Naive B cell (primary cell): ENCODE measurements around the gene AGAP1. TPM values are rescaled to one million over a fixed set of nuclear protein-coding genes. Genes with fewer than 3 reads are reported as not detected.

Source experiments
- ATAC-seq, 2 donors: fragments of 150-1000 bp; cut with Tn5 transposase; 2 replicates each; pipeline ENCODE4 v1.10.0; 2021; ENCODE audit warnings: low read depth in 2 of 2, mild to moderate bottlenecking in 2 of 2, moderate library complexity in 2 of 2
- DNase-seq: peaks from one replicate; pipeline ENCODE4 v3.0.0; 2022
- H3K27ac Mint-ChIP-seq, 6 donors: one replicate each; pipeline ENCODE4 v1.8.0; 2020 to 2022; ENCODE audit warnings: mild to moderate bottlenecking in 6 of 6, mixed read lengths in 6 of 6, moderate library complexity in 5 of 6, inconsistent platforms in 2 of 6
- H3K27me3 Mint-ChIP-seq, 3 donors: one replicate each; pipeline ENCODE4 v1.8.0; 2021 to 2022; ENCODE audit warnings: mixed read lengths in 3 of 3, mild to moderate bottlenecking in 1 of 3
- H3K36me3 Mint-ChIP-seq, 2 donors: one replicate each; pipeline ENCODE4 v1.8.0; 2020 to 2022; ENCODE audit warnings: mixed read lengths in 2 of 2, inconsistent platforms in 1 of 2, mild to moderate bottlenecking in 1 of 2
- H3K4me1 Mint-ChIP-seq, 3 donors: one replicate each; pipeline ENCODE4 v1.8.0; 2020 to 2022; ENCODE audit warnings: mixed read lengths in 3 of 3, inconsistent platforms in 1 of 3, mild to moderate bottlenecking in 1 of 3, moderate library complexity in 1 of 3
- H3K4me3 Mint-ChIP-seq, 8 donors: one replicate each; pipeline ENCODE4 v1.8.0; 2020 to 2022; ENCODE audit warnings: mild to moderate bottlenecking in 8 of 8, mixed read lengths in 8 of 8, moderate library complexity in 8 of 8, inconsistent platforms in 2 of 8
- H3K9me3 Mint-ChIP-seq, 7 donors: one replicate each; pipeline ENCODE4 v1.8.0; 2020 to 2022; ENCODE audit warnings: mixed read lengths in 7 of 7, mild to moderate bottlenecking in 5 of 7, inconsistent platforms in 2 of 7, moderate library complexity in 1 of 7
- polyA plus RNA-seq, 6 donors: library from polyadenylated mRNA; unstranded; fragments of 300-500 nt; fragmentation: Illumina TruSeq; gene quantifications; one replicate each; pipeline ENCODE4 v1.2.3, GENCODE V29; 2021; ENCODE audit warnings: low read depth in 6 of 6

The AGAP1 gene
- polyA plus RNA-seq, 6 donors from 2014 or later, result not detected

- DNase-seq (no peak), ATAC-seq (no peak)
- Mint-ChIP-seq H3K9me3 (peaks cover 0 to 4% (median 0%) of the 10 kb centered on the region in 7 donors), H3K4me1 (no peaks in the 10 kb centered on the region), H3K4me3 (no peak overlapping the region), H3K36me3 (no peaks in the 10 kb centered on the region), H3K27me3 (peaks cover 0 to 9% (median 5%) of the 10 kb centered on the region in 3 donors), H3K27ac (no peak overlapping the region)
These were observed 430.2 kb downstream of the AGAP1 start for GRCh38 chr2:235923859-235924674.

DNA sequence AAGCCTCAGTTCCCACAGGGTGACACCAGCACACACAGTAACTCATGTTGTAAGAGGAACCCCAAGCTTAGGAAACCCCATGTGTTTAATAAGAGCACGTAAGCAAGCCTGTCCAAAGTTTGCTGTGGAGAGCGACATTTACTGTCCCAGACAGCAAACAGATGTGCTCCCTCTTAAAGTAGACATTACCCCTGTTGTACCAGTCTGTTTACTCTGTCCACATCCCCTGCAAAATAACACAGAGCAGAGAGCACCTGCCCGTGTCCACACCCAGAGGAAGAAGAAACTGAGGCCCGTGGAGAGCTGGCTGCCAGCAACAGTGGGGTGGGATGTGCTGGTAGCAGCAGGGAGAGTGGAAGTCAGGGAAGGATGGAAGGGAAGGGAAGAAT, 430.8 kb downstream of the AGAP1 start:
- Mint-ChIP-seq H3K36me3 (no peaks in the 10 kb centered on the region), H3K27me3 (peaks cover 0 to 9% (median 5%) of the 10 kb centered on the region in 3 donors), H3K4me1 (no peaks in the 10 kb centered on the region), H3K4me3 (no peak overlapping the region), H3K9me3 (peaks cover 0 to 2% (median 0%) of the 10 kb centered on the region in 7 donors), H3K27ac (no peak overlapping the region)
- ATAC-seq (no peak), DNase-seq (no peak)

GRCh38 chr2:235925250-235925919, 431.5 kb downstream of the AGAP1 start:
- no peak for DNase-seq
- H3K27ac Mint-ChIP-seq, result no peak overlapping the region
- ATAC-seq, result no peak
- no peak overlapping the region for H3K4me3 Mint-ChIP-seq
- no peaks in the 10 kb centered on the region for H3K36me3 Mint-ChIP-seq
- no peaks in the 10 kb centered on the region for H3K4me1 Mint-ChIP-seq
- H3K27me3 Mint-ChIP-seq, result peaks cover 0 to 9% (median 5%) of the 10 kb centered on the region in 3 donors
- H3K9me3 Mint-ChIP-seq, result peaks cover 0 to 2% (median 0%) of the 10 kb centered on the region in 7 donors

DNA sequence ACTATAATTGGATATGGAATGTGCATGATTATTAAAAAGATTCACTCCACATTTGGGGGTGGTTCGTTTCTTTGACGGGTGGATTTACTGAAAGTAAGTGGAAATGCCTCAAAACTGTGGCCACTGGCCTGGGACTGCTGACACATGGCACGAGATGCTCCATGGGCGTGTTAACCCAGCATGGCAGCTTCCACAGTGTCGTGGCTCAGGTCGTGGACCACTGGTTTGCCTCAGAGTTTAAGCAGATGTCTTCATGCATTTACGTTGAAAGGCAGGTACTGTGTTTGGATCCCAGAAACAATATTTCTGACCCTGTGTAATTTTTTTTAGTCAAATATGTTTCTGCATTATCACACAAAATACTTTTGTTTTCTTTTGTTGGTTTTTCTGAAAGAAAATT, 432.4 kb downstream of the AGAP1 start:
- Mint-ChIP-seq H3K36me3 (no peaks in the 10 kb centered on the region), H3K4me1 (no peaks in the 10 kb centered on the region), H3K9me3 (peaks cover 0 to 2% (median 0%) of the 10 kb centered on the region in 7 donors), H3K27me3 (peaks cover 0 to 9% (median 5%) of the 10 kb centered on the region in 3 donors), H3K4me3 (no peak overlapping the region), H3K27ac (no peak overlapping the region)
- DNase-seq, result no peak
- no peak for ATAC-seq

GRCh38 chr2:235928751-235929370, 435.0 kb downstream of the AGAP1 start:
- H3K9me3 Mint-ChIP-seq, result peaks cover 0 to 2% (median 0%) of the 10 kb centered on the region in 7 donors
- peaks cover 0 to 16% (median 0%) of the 10 kb centered on the region in 3 donors for H3K27me3 Mint-ChIP-seq
- H3K36me3 Mint-ChIP-seq, result no peaks in the 10 kb centered on the region
- no peak for ATAC-seq
- no peaks in the 10 kb centered on the region for H3K4me1 Mint-ChIP-seq
- H3K4me3 Mint-ChIP-seq, result no peak overlapping the region
- peak overlapping the region in 1 of 6 donors; percentile 4 for H3K27ac Mint-ChIP-seq
- no peak for DNase-seq

DNA sequence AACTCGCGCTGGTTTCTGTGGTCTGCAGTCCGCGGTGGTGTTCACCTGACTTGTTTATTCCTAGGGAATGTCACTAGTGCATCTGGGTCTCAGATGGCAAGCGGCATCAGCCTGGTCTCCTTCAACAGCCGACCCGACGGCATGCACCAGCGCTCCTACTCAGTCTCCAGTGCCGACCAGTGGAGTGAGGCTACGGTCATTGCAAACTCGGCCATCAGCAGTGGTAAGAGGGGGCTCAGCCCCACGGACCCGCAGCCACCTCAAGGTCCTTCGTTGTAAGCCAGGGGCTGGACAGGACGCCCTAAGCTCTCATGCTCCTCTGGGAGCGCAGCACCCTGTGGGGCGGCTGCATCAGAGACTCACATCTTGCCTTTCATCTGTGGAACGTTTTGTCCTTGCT, 436.9 kb downstream of the AGAP1 start:
- H3K9me3 Mint-ChIP-seq, result no peaks in the 10 kb centered on the region
- DNase-seq (no peak), ATAC-seq (no peak)
- no peak overlapping the region for H3K27ac Mint-ChIP-seq
- no peaks in the 10 kb centered on the region for H3K36me3 Mint-ChIP-seq
- H3K4me1 Mint-ChIP-seq, result no peaks in the 10 kb centered on the region
- H3K4me3 Mint-ChIP-seq, result no peak overlapping the region
- peaks cover 0 to 7% (median 0%) of the 10 kb centered on the region in 3 donors for H3K27me3 Mint-ChIP-seq

GRCh38 chr2:235931676-235932075, 437.8 kb downstream of the AGAP1 start:
- peaks cover 3 to 9% (median 7%) of the 10 kb centered on the region in 7 donors for H3K9me3 Mint-ChIP-seq
- no peak for DNase-seq
- H3K4me3 Mint-ChIP-seq, result no peak overlapping the region
- no peaks in the 10 kb centered on the region for H3K36me3 Mint-ChIP-seq
- ATAC-seq, result no peak
- peaks cover 0 to 7% (median 0%) of the 10 kb centered on the region in 3 donors for H3K27me3 Mint-ChIP-seq
- H3K4me1 Mint-ChIP-seq, result no peaks in the 10 kb centered on the region
- H3K27ac Mint-ChIP-seq, result no peak overlapping the region

DNA sequence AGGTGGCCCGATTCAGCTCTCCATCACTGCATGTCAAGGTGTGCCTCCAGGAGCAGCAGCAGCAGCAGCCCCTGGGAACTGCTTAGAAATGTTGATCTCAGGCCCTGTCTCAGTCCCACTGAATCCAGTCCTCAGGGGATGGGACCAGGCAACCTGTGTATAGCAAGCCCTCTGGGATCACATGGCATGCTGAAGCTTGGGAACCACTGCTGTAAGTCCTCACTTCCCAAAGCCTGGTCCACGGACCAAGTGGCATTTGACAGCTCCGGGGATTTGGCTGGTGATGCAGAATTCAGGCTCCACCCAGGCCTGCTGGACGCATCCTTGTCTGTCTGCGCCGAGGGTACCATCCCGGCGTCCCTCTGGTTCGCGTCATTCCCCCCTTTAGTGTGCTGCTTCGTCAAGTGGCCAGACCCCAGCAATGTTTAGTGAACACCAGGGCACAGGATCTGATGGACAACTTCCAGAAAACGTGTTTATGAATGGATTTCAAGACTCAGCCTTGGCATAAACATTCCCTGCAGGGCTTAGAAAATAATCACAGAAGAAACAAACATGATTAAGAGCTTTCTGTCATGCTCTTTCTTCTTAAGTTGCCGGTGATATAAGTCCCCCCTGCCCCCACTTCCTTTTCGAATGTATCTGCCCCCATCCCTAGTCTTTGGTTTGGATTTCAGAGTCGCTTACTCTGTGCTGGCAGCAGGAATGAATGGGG, 440.4 kb downstream of the AGAP1 start:
- Mint-ChIP-seq H3K4me3 (no peak overlapping the region), H3K9me3 (peaks cover 3 to 12% (median 8%) of the 10 kb centered on the region in 7 donors), H3K27me3 (peaks cover 0 to 7% (median 0%) of the 10 kb centered on the region in 3 donors)

DNA sequence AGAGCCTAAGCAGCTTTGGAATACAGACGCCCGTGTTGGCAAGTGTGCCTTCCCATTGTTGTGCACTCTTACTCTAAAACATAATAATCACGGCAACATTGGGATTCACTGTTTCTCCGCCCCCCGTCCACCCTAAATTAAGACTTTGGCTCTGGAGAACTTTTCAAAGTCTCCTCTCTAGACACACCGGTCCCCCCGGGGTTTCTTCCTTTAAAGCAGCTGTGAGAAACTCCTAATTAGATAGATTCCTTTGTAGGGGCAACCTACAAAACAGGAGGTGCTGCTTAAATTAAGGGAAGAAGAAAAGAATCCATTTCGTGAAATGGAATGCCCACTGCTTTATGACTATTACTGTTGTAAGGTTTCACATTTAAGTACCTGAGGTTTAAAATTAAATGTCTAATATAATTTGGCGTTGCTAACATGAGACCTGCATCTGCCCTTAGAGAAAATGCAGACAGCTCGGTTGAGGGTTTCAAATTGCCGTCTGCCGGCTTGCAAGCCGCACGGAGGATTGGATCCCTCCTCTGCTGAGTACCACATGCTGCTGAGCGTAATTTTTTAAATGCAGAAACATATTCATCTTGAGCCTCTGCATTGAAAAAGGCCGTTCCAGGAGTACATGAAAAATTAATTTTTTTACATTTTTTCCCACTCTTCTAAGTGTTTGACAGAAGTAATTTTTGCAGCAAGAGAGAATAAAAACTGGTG, 441.1 kb downstream of the AGAP1 start:
- ATAC-seq (no peak), DNase-seq (no peak)
- Mint-ChIP-seq H3K4me3 (no peak overlapping the region), H3K4me1 (no peaks in the 10 kb centered on the region), H3K27me3 (peaks cover 0 to 11% (median 0%) of the 10 kb centered on the region in 3 donors), H3K36me3 (no peaks in the 10 kb centered on the region), H3K9me3 (peaks cover 3 to 18% (median 8%) of the 10 kb centered on the region in 7 donors), H3K27ac (no peak overlapping the region)

More for the DNA sequence above, 440.4 kb downstream of the AGAP1 start:
- DNase-seq (no peak), ATAC-seq (no peak)
- Mint-ChIP-seq H3K27ac (no peak overlapping the region), H3K36me3 (no peaks in the 10 kb centered on the region), H3K4me1 (no peaks in the 10 kb centered on the region)

DNA sequence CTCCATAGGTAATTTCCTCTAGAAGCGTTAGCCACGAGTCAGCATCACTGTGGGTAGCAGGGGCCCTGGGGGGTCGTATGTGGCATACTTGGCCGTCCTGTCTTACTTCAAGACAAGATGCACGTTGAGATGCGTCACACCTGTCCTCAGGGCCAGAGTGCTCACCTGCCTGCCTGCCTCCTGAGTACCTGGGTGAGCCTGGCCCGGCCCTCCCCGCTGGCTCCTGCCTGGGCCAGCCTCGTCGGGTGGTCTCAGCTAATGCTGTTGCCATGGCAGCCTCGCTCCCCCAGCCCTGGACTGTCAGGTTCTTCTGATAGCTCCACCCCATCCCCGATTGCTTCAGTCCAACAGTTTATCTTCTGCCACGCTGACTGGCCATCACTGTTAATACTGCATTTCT, 441.9 kb downstream of the AGAP1 start:
- Mint-ChIP-seq H3K9me3 (peaks cover 3 to 20% (median 8%) of the 10 kb centered on the region in 7 donors), H3K4me1 (no peaks in the 10 kb centered on the region), H3K36me3 (no peaks in the 10 kb centered on the region), H3K27ac (no peak overlapping the region), H3K4me3 (no peak overlapping the region), H3K27me3 (peaks cover 0 to 19% (median 0%) of the 10 kb centered on the region in 3 donors)
- DNase-seq (no peak), ATAC-seq (no peak)

GRCh38 chr2:235936493-235936892, 442.6 kb downstream of the AGAP1 start:
- no peaks in the 10 kb centered on the region for H3K4me1 Mint-ChIP-seq

DNA sequence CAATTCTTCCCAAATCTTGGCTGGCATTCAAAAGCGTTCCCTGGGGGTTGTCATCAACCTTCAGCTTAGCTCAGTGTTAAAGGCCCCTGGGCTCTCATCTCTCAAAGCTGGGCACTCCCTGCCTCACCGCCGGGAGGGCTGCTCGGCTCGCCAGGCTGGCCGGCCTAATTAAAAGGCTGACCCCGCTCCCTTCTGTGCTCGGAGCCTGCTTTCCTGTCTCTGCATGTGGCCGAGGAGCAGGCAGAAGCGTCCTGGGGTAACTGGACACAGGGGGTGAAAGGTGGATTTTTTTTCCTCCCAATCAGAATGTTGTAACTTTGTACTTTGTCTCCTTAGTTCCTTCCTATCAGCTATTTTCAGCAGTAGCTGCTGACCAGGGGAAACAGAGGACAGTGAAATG, 443.2 kb downstream of the AGAP1 start:
- DNase-seq (no peak), ATAC-seq (no peak)
- no peak overlapping the region for H3K4me3 Mint-ChIP-seq
- H3K36me3 Mint-ChIP-seq, result no peaks in the 10 kb centered on the region
- H3K27me3 Mint-ChIP-seq, result peaks cover 0 to 28% (median 0%) of the 10 kb centered on the region in 3 donors
- no peaks in the 10 kb centered on the region for H3K4me1 Mint-ChIP-seq
- peaks cover 5 to 20% (median 9%) of the 10 kb centered on the region in 7 donors for H3K9me3 Mint-ChIP-seq
- no peak overlapping the region for H3K27ac Mint-ChIP-seq

More at GRCh38 chr2:235936493-235936892, 442.6 kb downstream of the AGAP1 start:
- no peak for ATAC-seq
- no peak overlapping the region for H3K27ac Mint-ChIP-seq
- H3K36me3 Mint-ChIP-seq, result no peaks in the 10 kb centered on the region
- no peak for DNase-seq
- peaks cover 0 to 23% (median 0%) of the 10 kb centered on the region in 3 donors for H3K27me3 Mint-ChIP-seq
- peaks cover 5 to 20% (median 8%) of the 10 kb centered on the region in 7 donors for H3K9me3 Mint-ChIP-seq
- H3K4me3 Mint-ChIP-seq, result no peak overlapping the region
